GM19239 (cell line): ENCODE results near the gene CDH19.

Experiments
- DNase-seq: peaks from one replicate; pipeline ENCODE4 v3.0.0; 2011; ENCODE audit warnings: low spot score; ENCODE audit not compliant: insufficient read length
- FAIRE-seq: peaks from 2 replicates; lab custom pipeline; 2011; peaks lifted over from hg19 to GRCh38; lab: Jason Lieb, UNC

The CDH19 gene, protein sequence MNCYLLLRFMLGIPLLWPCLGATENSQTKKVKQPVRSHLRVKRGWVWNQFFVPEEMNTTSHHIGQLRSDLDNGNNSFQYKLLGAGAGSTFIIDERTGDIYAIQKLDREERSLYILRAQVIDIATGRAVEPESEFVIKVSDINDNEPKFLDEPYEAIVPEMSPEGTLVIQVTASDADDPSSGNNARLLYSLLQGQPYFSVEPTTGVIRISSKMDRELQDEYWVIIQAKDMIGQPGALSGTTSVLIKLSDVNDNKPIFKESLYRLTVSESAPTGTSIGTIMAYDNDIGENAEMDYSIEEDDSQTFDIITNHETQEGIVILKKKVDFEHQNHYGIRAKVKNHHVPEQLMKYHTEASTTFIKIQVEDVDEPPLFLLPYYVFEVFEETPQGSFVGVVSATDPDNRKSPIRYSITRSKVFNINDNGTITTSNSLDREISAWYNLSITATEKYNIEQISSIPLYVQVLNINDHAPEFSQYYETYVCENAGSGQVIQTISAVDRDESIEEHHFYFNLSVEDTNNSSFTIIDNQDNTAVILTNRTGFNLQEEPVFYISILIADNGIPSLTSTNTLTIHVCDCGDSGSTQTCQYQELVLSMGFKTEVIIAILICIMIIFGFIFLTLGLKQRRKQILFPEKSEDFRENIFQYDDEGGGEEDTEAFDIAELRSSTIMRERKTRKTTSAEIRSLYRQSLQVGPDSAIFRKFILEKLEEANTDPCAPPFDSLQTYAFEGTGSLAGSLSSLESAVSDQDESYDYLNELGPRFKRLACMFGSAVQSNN

DNA sequence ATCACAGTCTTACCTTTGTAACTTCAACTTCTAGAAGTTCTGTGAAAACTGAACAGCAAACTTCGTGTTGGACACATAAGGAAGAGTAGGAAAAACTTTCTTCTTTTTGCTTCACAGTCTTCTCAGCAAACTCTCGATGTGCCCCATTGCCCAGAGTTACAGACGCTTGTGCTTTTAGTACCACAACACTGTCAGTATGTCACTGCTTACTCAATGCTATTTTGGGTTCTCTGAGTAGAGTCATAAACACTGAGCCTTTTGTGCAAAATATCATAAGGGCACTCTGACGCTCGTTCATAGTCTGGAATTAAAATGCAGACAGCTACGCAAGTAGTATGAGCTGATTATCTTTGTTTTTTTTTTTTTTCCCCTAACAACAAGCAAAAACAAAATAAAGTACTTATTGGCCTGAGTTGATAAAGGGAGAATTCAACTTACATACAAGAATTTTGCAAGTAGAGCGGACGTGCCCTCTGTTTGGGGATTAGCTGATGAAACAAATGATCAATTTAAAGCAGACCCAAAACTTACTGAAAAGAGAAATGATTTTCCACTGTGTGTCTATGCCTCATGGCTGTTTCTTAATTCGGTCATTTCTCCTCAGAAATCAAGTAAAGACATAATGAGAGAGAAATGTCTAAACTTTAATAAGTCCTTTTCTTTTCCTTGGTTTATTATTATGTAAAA lies at the start of gene CDH19:
TSS of gene CDH19 (minus strand) at position 150 of the 687 bp plus-strand sequence. CDS start 31,886 bp downstream, outside the sequence.
- FAIRE-seq (no peak), DNase-seq (no peak)

DNA sequence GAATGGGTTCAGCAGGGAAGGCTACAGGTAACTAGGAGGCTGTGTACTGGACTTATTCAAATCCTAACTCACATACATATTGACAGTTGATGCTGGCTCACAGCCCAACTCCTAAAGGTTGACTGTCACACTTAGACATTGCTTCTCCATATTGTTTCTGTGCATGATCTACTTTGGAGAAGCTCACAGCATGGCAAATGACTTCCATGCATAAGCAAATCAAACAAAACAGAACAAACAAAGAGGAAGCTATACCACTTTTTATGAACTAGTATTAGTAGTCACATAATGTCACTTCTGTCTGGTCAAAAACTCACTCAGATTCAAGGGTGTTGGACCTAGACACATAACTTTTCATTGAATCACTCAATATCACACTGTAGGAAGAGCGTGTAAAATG lies 43.8 kb upstream of the CDH19 start:
- DNase-seq = no peak
- no peak for FAIRE-seq

DNA sequence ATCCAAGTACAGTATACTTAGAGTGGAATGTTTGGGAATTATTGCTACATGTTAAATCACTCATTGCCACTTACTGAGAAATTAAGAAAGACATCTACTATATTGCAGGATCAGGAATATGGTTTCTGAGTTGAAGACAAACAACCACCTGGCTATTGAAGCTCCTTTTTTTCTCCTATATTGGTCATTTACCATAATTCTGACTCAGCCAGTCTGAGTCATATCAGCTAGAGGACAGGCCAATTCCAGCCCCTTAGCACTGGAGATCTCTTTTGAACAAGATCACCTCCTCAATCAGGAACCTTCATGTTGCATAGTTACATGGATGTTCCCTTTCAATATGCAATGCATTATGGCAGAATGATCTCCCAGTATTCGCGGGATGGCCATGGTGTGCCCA lies 42.7 kb upstream of the CDH19 start:
- no peak for DNase-seq
- FAIRE-seq = no peak

DNA sequence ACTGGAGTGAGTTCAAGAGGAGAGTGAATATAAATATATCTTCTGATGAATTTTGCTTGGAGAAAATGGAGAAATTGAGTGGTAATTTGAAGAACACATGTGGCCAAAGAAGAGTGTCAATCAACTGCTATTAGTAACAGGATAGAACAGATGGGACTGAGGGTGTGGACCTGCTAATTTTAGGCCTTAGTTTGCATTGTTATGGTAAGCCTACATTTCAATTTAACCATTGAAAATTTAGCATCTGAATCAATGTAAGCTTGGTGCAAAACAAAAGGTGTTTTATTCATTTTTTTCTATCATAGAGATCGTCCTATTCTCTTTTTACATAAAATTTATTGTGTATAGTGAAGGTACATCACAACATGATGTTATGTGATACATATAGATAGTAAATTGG lies 42.1 kb upstream of the CDH19 start:
- FAIRE-seq = no peak
- DNase-seq = no peak

DNA sequence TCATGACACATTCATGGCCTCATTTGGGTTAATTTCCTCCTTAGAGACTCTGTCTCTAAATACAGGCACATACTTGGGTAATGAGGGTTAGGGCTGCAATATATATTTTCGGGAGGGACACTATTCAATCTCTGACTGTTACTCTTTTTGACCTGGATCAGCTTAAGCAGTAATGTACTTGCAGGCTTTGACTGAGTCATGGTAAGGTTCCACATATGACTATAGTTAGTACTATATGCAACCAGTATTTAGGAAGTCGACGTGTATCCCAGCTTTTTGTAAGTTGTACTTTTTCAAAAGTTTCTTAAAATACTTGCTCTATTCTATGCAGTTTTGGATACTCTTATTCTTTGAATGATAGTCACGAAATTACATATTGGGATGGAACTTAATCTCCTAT lies 37.2 kb upstream of the CDH19 start:
- DNase-seq = no peak
- no peak for FAIRE-seq

DNA sequence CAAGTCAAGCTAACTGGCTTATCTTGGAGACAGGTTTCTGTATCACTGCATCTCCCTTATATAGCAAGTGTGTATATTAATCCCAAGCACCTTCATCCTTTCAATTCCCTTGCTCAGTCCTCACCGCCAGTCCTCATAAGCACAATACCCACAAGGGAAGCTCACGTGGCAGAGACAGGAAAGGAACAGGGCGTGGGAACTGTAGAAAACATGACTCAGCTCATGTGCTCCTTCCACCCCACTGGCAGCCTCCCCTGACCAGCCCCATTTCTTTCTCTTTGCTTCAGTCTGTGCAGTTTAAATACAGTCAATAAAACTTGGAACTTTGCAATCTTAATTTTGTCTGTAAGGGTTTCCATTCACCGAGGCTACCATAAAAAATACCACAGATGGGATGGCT lies 36.5 kb upstream of the CDH19 start:
- no peak for DNase-seq
- no peak for FAIRE-seq

DNA sequence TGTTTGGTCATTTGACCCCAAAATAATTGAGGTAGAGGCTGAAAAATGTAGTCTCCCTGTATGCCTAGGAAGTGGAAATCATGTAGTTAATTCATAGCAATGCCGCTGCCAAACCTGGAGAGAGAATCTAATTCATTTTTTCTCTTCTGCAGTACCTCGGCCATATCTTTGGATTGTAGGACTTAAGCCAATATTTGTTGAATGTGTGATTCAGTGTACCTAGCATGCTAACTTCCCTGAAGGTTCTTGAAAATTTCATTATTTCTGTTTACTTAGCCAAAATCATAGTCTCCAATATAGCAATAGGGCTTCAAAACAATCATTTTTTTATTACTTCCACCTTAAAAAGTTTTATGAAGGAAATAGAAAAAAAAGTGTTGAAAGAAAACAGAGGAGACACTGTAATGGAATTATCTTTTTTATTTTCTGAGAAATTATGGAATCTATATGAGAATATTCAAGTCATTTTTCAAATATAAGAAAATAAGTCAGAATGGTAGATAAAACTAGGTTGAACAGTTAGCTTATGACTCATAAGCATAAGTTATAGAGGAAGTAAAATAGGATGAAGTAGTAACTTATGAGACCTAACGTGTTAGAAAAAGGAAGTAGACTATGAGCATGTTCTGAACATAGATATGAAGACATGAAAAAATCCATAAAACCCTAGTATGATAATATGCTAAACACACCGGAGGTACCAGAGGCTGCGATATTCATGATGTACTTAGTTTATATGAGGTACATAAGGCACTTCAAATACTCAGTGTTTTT lies 35.2 kb upstream of the CDH19 start:
- DNase-seq (no peak), FAIRE-seq (no peak)

DNA sequence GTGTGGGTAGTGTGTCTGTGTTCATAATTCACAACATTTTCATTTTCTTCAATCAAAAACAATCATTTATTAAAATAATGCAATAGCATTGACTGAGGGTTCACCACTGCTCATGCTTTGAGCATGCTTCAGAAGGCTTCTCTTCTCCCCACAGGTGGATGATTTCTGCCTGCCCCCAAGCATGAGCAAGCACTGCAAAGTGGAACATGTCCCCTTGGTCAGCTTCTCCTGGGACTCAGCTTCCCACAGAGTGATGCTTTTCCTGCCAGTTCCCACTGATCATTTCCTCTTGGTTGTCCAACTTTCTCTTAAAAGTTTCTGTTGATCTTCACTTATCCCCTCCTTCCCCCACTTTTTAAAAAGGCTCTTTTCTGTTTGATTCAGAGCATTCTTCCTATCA lies 31.5 kb upstream of the CDH19 start:
- DNase-seq (no peak), FAIRE-seq (no peak)

DNA sequence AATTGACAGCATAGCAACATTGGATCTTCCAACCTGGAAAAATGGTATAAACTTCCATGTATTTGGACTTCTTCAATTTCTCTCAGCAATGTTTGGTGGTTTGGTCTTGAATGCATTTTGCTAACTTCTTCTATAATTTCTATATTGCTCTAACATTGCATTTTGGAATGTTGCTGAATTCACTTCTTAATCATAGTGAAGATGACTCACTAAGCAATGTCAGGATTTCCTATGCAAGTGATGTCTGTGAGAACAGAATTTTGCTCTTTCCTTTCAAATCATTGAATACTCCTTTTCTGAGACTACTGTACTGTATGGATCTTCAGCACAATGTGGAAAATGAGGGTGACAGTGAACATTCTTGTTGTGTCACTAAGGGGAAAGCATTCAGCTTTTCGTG lies 28.9 kb upstream of the CDH19 start:
- no peak for FAIRE-seq
- no peak for DNase-seq

DNA sequence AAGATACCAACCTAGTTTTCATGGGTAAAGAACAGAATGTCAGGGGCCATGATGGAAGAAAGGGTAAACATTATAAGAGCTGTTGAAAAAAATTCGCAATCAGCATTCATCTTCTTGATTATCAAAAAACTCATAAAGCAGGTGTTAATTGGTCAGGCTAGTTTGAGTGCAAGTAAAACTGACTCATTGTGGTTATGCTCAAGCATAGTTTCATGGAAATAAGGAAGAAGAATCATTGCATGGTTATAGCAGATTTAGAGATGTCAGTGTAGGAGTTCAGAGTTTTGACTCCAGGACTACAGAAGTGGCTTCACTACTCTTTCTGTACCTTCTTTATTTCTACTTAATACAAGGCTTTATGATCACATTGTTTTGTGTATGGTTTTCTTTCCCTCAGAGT lies 26.9 kb upstream of the CDH19 start:
- no peak for DNase-seq
- no peak for FAIRE-seq

DNA sequence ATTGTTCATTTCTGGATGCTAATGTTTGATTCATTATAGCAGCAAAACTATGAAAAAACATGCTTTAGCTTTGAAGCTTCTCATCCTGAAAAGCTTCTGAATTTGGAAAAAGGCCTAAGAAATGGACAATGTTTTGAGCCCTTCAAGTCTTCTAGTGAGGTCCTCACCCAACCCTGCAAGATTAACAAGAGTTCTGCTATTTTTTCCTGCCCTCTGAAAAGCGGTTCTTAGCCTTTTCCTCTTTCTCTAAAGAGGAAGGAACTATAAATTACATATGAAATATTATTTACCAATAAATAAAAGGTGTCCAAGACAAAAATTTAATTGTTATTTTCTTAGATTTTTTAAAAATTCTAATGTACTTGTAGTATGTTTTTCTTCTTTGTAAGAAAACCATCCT lies 19.9 kb upstream of the CDH19 start:
- FAIRE-seq (no peak), DNase-seq (no peak)

DNA sequence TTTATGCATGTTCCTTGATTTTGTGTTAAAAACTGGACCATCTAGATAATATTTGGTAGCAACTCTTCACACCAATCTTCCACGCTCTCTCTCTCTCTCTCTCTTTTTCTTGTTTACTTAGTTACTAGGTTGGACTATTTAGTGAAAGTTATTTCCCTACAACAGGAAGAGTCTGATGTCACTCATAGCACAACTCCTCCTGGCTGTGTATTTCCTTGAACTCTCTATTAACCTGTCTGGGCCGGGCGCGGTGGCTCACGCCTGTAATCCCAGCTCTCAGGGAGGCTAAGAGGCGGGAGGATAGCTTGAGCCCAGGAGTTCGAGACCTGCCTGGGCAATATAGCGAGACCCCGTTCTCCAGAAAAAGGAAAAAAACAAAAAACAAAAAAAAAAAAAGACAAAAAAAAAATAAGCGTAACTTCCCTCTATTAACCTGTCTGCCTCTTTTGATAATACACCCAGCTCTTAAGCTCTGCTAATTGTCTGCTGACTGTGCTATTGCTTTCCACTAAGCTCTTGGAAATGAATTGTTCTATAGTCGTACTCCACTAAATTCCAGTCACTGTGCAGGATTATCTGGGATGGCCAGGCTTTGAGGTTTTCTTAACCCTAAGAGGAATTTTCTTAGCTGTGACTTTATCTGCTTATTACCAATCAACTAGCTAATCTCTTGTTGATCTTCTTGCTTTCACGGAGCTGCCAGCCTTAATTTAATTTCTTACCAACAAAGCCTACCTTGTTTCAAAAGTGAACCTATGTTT lies 18.1 kb upstream of the CDH19 start:
- no peak for DNase-seq
- FAIRE-seq = no peak

DNA sequence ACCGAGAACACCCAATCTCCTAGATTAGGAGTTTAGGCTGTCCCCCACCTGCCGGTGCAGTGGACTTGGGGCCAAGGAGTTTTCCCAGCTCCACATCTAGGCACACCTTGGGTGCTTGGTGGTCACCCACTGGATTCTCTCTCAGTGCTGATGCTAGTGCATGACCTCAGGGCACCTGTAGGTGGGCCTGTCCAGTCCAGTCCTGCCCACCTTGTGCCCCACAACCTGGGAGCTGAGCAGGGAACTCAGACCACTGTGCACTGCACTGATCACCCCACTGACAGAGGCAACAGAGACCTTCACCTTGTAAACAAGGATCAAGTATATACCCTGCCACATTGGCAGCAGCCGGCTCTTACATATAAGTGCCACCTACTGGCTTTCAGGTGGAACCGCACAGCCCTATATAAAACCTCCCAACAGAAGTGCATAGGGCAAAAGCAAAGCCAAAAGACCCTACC lies 12.7 kb upstream of the CDH19 start:
- no peak for FAIRE-seq

DNA sequence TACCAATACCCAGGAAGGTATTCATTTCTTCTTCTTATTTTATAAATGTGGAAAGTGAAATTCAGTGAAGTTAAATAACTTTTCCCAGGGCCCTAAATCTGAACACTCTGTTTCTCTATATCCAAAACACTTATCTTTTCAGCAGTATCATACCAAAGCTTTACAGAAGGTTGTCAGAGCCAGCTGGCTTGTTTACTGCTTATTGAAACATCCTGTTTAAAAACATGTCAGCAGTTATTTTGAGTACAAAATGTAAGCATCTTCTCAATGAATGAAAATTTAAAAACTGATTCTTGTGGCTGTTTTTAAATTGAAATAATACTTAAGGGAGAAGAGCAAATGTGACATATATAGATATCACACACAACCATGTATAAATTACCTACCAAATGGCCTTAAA lies 11.3 kb upstream of the CDH19 start:
- DNase-seq (no peak), FAIRE-seq (no peak)

More for the DNA sequence above, 12.7 kb upstream of the CDH19 start:
- no peak for DNase-seq

DNA sequence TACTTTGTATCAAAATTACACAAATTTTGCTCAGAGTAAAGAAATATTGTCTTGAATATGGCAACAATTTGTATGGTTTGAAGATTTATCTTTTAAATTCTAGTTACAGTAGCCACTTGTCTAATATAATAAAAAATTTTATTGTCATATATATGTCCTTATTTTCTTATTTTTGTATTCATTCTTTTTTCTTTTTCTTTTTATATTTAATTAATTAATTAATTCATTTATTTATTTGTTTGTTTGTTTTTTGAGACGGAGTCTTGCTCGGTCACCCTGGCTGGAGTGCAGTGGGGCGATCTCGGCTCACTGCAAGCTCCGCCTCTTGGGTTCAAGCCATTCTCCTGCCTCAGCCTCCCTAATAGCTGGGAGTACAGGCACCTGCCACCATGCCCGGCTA lies 3.7 kb upstream of the CDH19 start:
- FAIRE-seq (no peak), DNase-seq (no peak)

DNA sequence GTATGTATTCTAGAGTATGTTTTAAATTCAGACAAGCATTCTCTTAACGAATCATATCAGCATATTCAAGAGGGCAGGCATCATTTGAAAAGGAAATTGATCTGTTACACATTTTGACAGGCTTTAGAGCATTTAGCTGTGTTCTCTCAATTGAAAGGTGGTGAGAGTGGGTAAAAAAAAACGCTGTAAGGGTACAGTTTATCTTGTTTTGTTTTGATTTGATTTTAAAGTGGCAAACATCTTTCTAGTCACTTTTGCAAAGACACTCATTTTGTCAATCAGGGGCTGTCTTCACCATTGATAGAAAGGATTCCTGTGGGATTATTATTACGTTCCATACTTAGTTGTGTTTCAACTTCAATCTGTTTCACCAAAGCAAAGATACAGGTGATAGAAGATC lies 2.2 kb downstream of the CDH19 start:
- FAIRE-seq = no peak
- DNase-seq = no peak

DNA sequence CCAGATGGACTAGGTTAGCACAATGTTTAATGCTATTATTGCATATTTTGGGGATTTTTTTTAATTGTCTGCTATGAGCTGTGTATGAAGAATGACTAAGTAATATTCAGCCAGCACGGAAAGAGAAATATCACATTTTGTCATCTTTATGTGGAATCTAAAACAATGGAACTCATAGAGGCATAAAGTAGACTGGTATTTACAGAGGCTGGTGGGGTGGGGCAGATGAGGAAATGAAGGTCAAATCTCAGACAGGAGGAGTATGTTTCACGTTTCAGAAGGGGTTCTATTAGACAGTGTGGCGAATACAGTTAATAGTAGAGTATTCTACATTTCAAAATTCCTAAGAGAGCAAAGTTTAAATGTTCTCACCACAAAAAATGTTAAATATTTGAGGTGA lies 4.7 kb downstream of the CDH19 start:
- FAIRE-seq (no peak), DNase-seq (no peak)

DNA sequence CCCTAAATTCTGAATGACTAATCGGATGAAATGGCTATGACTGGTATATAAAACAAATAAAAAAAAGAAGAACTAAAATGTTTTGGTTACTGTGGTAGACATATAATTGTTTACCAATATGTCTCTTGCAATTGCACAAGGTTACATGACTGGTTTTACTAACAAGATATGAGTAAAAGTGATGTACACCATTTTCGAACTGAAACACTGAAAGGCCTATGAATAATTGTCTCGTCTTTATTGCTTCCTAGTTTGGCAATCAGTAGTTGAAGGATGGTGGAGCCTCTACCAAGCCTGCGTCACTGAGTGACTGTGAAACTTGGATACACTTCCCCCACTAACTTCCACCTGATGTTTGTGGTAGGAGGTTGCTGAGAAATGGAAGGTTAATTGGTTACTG lies 16.5 kb downstream of the CDH19 start:
- DNase-seq (no peak), FAIRE-seq (no peak)

DNA sequence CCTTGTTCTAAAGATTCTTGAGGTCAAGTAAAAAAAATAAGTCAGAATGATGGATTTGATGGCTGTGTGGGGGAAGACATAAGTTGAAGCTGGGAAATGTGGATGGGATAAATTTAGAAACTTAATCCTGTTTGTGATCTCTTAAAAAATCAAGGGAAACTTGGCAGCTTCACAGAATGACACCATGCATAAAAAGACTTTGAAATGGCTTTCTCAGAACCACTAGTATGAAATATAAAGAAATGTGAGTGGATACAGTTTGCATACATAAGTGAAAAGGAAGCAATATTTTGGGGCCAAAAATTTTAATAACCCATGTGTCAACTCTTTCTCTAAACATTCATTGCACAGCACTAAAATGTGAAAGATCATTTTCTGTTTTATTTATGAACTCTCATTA lies 21.7 kb downstream of the CDH19 start:
- DNase-seq (no peak), FAIRE-seq (no peak)

DNA sequence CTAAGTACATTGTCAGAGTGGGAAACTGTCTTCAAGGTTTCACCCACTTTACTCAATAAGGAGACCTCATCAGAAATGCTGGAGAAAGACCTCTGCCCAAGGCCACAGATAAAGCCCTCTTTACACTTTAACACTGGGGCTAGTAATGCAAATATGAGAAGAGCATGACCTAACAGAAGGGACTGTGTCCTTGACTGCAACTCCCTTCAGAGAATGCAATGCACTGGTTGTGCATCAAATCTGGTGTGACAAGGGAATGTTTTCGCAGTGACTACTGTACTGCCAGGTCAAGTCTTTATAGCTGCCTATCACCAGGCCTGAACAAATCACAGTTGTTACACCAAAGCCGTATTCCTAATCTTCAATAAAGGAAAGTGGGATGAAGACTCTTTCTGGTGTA lies 28.6 kb downstream of the CDH19 start:
- DNase-seq (no peak), FAIRE-seq (no peak)
